HCT116 (cell line): Measurements from ENCODE around the gene XPA. TPM values are rescaled to one million over a fixed set of nuclear protein-coding genes. Genes with fewer than 3 reads are reported as not detected.

ENCODE experiments used
- ATAC-seq: fragments of 200-7000 bp; cut with Tn5 transposase; 2 replicates; pipeline ENCODE4 v1.9.1; 2020; ENCODE audit warnings: mild to moderate bottlenecking, moderate library complexity
- BruUV-seq: library from RNA; stranded (reverse); fragments of 400-500 nt; replicated peaks from 2 replicates; lab custom pipeline; 2021; lab: Mats Ljungman, UMichigan
- CTCF ChIA-PET: fragments of 300-600 bp; sonication (Branson Sonifier 250); formaldehyde crosslinking; loops from one replicate; lab custom pipeline; 2021; ENCODE audit warnings: antibody characterized with exemption; lab: Charles Lee
- POLR2A ChIA-PET: fragments of 300-600, 350-600 bp; sonication (Branson Sonifier 250); formaldehyde crosslinking; loops from one replicate; lab custom pipeline; 2021; ENCODE audit warnings: antibody characterized with exemption; lab: Charles Lee
- RAD21 ChIA-PET, 2 experiments: fragments of 300-600 bp; sonication (Branson Sonifier 250); formaldehyde crosslinking; loops; one replicate each; lab custom pipeline; 2023; ENCODE audit warnings: low total read pairs in 2 of 2; ENCODE audit not compliant: uncharacterized antibody in 2 of 2, unreplicated experiment in 2 of 2, low non-redundant PET in 1 of 2; lab: Charles Lee
- DNase-seq: peaks from one replicate; pipeline ENCODE4 v3.0.0-alpha.2; 2010; ENCODE audit warnings: low read depth, low spot score
- H2AFZ ChIP-seq: fragments of 200-600 bp; shearing (Covaris generic), sonication (generic); 2 replicates; pipeline ENCODE4 v1.6.1; 2017; ENCODE audit warnings: low read depth, mixed run types, mixed read lengths, antibody characterized with exemption, low read length; ENCODE audit not compliant: poor library complexity, severe bottlenecking
- H3K27ac ChIP-seq: 2 replicates; pipeline ENCODE4 v1.5.1; 2012; ENCODE audit warnings: low read depth, low read length
- H3K27me3 ChIP-seq: fragments of 200-600 bp; sonication (generic); 2 replicates; pipeline ENCODE4 v1.6.1; 2016; ENCODE audit warnings: mixed run types, low read length, mixed read lengths; ENCODE audit not compliant: insufficient read depth
- H3K36me3 ChIP-seq, 2 experiments: fragments of 200-500 bp in 1 of 2; fragments of 200-600 bp in 1 of 2; sonication (Bioruptor generic) in 1 of 2; sonication (generic) in 1 of 2; 2 replicates each; pipeline versions ENCODE4 v1.5.1 to v1.6.1; 2014 to 2016; ENCODE audit warnings: low read length in 2 of 2, inconsistent platforms in 1 of 2, mixed read lengths in 1 of 2, mixed run types in 1 of 2; ENCODE audit not compliant: insufficient read depth in 2 of 2, control insufficient read depth in 1 of 2
- H3K4me1 ChIP-seq, 2 experiments: fragments of 200-600 bp in 1 of 2; sonication (generic) in 1 of 2; 2 replicates each; pipeline versions ENCODE4 v1.5.1 to v1.6.1; 2012 to 2017; ENCODE audit warnings: low read length in 2 of 2, inconsistent platforms in 1 of 2, mild to moderate bottlenecking in 1 of 2, mixed read lengths in 1 of 2, mixed run types in 1 of 2, moderate library complexity in 1 of 2; ENCODE audit not compliant: insufficient read depth in 2 of 2, control insufficient read depth in 1 of 2
- H3K4me2 ChIP-seq: fragments of 200-600 bp; sonication (generic); 2 replicates; pipeline ENCODE4 v1.6.1; 2017; ENCODE audit warnings: mixed run types, low read length, mixed read lengths
- H3K4me3 ChIP-seq, 2 experiments: fragments of 200-600 bp in 1 of 2; sonication (generic) in 1 of 2; replicated peaks in 1 of 2; 2 replicates each; pipeline ENCODE4 v1.5.1; 2011 to 2016; ENCODE audit warnings: low read length in 2 of 2, control low read depth in 1 of 2, low read depth in 1 of 2, mild to moderate bottlenecking in 1 of 2, mixed read lengths in 1 of 2, mixed run types in 1 of 2
- H3K79me2 ChIP-seq: fragments of 200-600 bp; sonication (generic); 2 replicates; pipeline ENCODE4 v1.6.1; 2017; ENCODE audit warnings: mild to moderate bottlenecking, mixed run types, low read length, moderate library complexity, mixed read lengths; ENCODE audit not compliant: insufficient read depth
- H3K9ac ChIP-seq: fragments of 200-600 bp; sonication (generic); 2 replicates; pipeline ENCODE4 v1.6.1; 2016; ENCODE audit warnings: low read length, mixed read lengths
- H3K9me2 ChIP-seq: fragments of 200-600 bp; sonication (generic), shearing (Covaris generic); 2 replicates; pipeline ENCODE4 v1.6.1; 2017; ENCODE audit warnings: mixed run types, mild to moderate bottlenecking, moderate library complexity; ENCODE audit not compliant: insufficient read depth
- H3K9me3 ChIP-seq, 2 experiments: fragments of 200-500 bp in 1 of 2; fragments of 200-600 bp in 1 of 2; sonication (Bioruptor generic) in 1 of 2; sonication (generic) in 1 of 2; 2 replicates each; pipeline ENCODE4 v1.6.1; 2014 to 2017; ENCODE audit warnings: low read length in 2 of 2, mixed read lengths in 2 of 2, inconsistent platforms in 1 of 2, low read depth in 1 of 2, mild to moderate bottlenecking in 1 of 2, mixed run types in 1 of 2, moderate library complexity in 1 of 2; ENCODE audit not compliant: control insufficient read depth in 1 of 2, insufficient read depth in 1 of 2
- H4K20me1 ChIP-seq: fragments of 200-600 bp; sonication (generic), shearing (Covaris generic); 2 replicates; pipeline ENCODE4 v1.6.1; 2017; ENCODE audit warnings: mixed run types, mild to moderate bottlenecking, moderate library complexity; ENCODE audit not compliant: insufficient read depth
- EZH2 ChIP-seq: fragments of 200-600 bp; sonication (generic); IDR thresholded peaks from 2 replicates; pipeline ENCODE4 v1.6.1; 2017; ENCODE audit warnings: antibody characterized with exemption, mixed run types
- EZH2phosphoT487 ChIP-seq: fragments of 200-600 bp; IDR thresholded peaks from 2 replicates; pipeline ENCODE4 v1.6.1; 2018; ENCODE audit warnings: antibody characterized with exemption, borderline replicate concordance
- REST ChIP-seq: IDR thresholded peaks from 2 replicates; pipeline ENCODE4 v1.6.1; 2012; ENCODE audit warnings: low read depth
- SIN3A ChIP-seq: IDR thresholded peaks from 2 replicates; pipeline ENCODE4 v1.6.1; 2012; ENCODE audit warnings: low read depth
- SP1 ChIP-seq: IDR thresholded peaks from 2 replicates; pipeline ENCODE4 v1.6.1; 2012; ENCODE audit warnings: low read depth
- YY1 ChIP-seq: IDR thresholded peaks from 2 replicates; pipeline ENCODE4 v1.6.1; 2011; ENCODE audit warnings: low read length, low read depth, moderate library complexity, mild to moderate bottlenecking; ENCODE audit not compliant: insufficient replicate concordance; ENCODE audit errors: extremely low read depth
- intact Hi-C: fragments of 100-400 bp; cut with micrococcal nuclease; formaldehyde crosslinking; loops from 2 replicates; pipeline ENCODE4 v1.10.0; 2022
- total RNA-seq: library from RNA; stranded (reverse); gene quantifications from one replicate; pipeline ENCODE4 v1.2.1, GENCODE V29; 2021; ENCODE audit not compliant: unreplicated experiment
- TF ChIP-seq, protein P1 (sequence below): IDR thresholded peaks from 2 replicates; pipeline ENCODE4 v1.6.1; 2012
- TF ChIP-seq, protein P2 (sequence below), 3 experiments: fragments of 200-600 bp in 1 of 3; sonication (generic) in 1 of 3; IDR thresholded peaks in 2 of 3; conservative IDR thresholded peaks in 1 of 3; 2 replicates each; pipeline ENCODE4 v1.5.1; 2012 to 2017; ENCODE audit warnings: low read depth in 2 of 3, low read length in 2 of 3, antibody characterized with exemption in 1 of 3, borderline replicate concordance in 1 of 3, control low read depth in 1 of 3, mild to moderate bottlenecking in 1 of 3, mixed read lengths in 1 of 3, mixed run types in 1 of 3, moderate library complexity in 1 of 3; ENCODE audit not compliant: insufficient read depth in 1 of 3

The XPA gene
- total RNA-seq, 1 experiment from 2014 or later = 9.3 TPM

DNA sequence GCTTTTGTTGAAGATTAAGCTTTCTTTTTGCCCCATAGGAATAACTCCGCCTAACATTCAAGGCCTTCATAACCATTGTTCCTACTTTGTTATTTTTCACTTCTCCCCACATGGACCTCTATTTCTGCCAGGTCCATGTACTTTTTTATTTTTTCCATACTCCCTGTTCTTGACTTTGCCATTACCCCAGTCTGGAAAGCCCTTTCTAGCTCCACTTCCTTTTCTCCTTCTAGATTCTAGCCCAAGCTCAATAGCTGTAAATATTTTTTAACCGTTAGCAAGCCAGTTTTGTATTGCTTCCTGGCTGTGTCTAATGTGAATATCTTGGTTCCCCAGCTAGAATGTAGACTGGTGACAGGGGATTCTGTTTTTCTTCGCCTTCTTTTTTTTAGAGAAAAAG lies 37.4 kb downstream of the XPA start:
- no peak overlapping the region for H3K4me2 ChIP-seq
- H3K27ac ChIP-seq = no peak overlapping the region
- no peak overlapping the region for H3K4me3 ChIP-seq
- H3K9ac ChIP-seq = no peak overlapping the region
- H3K27me3 ChIP-seq = no peaks in the 10 kb centered on the region
- H3K9me3 ChIP-seq = no peaks in the 10 kb centered on the region
- ChIA-PET POLR2A (interaction anchor here (0.8 kb wide), 1 partner anchor 26 kb away, joined by 4 read pairs; the partner anchor contains the start of genes NCBP1 and TSTD2), CTCF (no interaction called here), RAD21 (no interaction called here)
- peaks cover 5% of the 10 kb centered on the region; the same call in 1 of the 2 replicates for H3K79me2 ChIP-seq
- no peaks in the 10 kb centered on the region for H3K9me2 ChIP-seq
- intact Hi-C loops = no loop called here
- H3K4me1 ChIP-seq = no peaks in the 10 kb centered on the region
- TF ChIP-seq SIN3A (no peak), REST (no peak), EZH2phosphoT487 (no peak)
- H3K36me3 ChIP-seq = peaks cover 62 to 73% of the 10 kb centered on the region in 2 experiments
- H4K20me1 ChIP-seq = no peaks in the 10 kb centered on the region; the same call in 1 of the 2 replicates
- DNase-seq (no peak), ATAC-seq (no peak)
- BruUV-seq = no TSS peak
- no peak overlapping the region for H2AFZ ChIP-seq

DNA sequence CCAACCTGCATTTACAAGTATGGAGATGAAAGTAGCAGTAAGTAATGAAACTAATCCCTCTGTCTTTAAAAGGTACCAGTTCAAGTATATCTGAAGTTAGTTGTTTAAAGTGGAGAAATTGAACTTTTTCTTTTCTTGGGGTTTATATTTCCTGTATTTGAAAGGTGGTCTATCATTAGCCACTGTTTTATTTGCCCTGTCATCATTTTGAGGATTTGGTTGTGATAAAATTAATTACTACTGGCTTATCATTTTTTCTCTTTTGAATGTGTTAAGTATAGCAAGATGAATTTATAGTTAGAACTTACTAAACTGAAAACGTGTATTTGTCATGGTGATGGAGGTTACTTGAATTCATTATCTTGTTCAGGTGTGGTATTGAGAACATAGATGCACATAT lies 38.4 kb downstream of the XPA start:
- TF ChIP-seq, protein P1, sequence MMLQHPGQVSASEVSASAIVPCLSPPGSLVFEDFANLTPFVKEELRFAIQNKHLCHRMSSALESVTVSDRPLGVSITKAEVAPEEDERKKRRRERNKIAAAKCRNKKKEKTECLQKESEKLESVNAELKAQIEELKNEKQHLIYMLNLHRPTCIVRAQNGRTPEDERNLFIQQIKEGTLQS = no peak
- no peak for TF ChIP-seq EZH2phosphoT487
- TF ChIP-seq, protein P2, sequence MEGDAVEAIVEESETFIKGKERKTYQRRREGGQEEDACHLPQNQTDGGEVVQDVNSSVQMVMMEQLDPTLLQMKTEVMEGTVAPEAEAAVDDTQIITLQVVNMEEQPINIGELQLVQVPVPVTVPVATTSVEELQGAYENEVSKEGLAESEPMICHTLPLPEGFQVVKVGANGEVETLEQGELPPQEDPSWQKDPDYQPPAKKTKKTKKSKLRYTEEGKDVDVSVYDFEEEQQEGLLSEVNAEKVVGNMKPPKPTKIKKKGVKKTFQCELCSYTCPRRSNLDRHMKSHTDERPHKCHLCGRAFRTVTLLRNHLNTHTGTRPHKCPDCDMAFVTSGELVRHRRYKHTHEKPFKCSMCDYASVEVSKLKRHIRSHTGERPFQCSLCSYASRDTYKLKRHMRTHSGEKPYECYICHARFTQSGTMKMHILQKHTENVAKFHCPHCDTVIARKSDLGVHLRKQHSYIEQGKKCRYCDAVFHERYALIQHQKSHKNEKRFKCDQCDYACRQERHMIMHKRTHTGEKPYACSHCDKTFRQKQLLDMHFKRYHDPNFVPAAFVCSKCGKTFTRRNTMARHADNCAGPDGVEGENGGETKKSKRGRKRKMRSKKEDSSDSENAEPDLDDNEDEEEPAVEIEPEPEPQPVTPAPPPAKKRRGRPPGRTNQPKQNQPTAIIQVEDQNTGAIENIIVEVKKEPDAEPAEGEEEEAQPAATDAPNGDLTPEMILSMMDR (IDR thresholded peaks at IDR 0.05 in 2 of 3, conservative IDR thresholded peaks at IDR 0.05 in 1 of 3; ENCODE audit: borderline replicate concordance in 1 of 3, insufficient read depth in 1 of 3, low read depth in 2 of 3, low read length in 2 of 3) = no peak
- no peak for TF ChIP-seq SP1
- TF ChIP-seq EZH2 = no peak
- no peak for TF ChIP-seq YY1
- DNase-seq = no peak
- no TSS peak for BruUV-seq
- Histone ChIP-seq H4K20me1 (no peaks in the 10 kb centered on the region; the same call in 1 of the 2 replicates), H2AFZ (no peak overlapping the region), H3K4me2 (no peak overlapping the region), H3K9me3 (no peaks in the 10 kb centered on the region), H3K4me3 (no peak overlapping the region), H3K9me2 (no peaks in the 10 kb centered on the region), H3K79me2 (peaks cover 5% of the 10 kb centered on the region; the same call in 1 of the 2 replicates), H3K27me3 (no peaks in the 10 kb centered on the region), H3K27ac (no peak overlapping the region), H3K9ac (no peak overlapping the region), H3K36me3 (peaks cover 61 to 76% of the 10 kb centered on the region in 2 experiments), H3K4me1 (no peaks in the 10 kb centered on the region)
- POLR2A ChIA-PET = interaction anchor here (0.8 kb wide), 1 partner anchor 25 kb away, joined by 4 read pairs; the partner anchor contains the start of genes NCBP1 and TSTD2
- no peak for ATAC-seq
- RAD21 ChIA-PET = no interaction called here
- CTCF ChIA-PET = no interaction called here
- intact Hi-C loops = no loop called here
